Measurements from ENCODE around the gene VOPP1.

DNA sequence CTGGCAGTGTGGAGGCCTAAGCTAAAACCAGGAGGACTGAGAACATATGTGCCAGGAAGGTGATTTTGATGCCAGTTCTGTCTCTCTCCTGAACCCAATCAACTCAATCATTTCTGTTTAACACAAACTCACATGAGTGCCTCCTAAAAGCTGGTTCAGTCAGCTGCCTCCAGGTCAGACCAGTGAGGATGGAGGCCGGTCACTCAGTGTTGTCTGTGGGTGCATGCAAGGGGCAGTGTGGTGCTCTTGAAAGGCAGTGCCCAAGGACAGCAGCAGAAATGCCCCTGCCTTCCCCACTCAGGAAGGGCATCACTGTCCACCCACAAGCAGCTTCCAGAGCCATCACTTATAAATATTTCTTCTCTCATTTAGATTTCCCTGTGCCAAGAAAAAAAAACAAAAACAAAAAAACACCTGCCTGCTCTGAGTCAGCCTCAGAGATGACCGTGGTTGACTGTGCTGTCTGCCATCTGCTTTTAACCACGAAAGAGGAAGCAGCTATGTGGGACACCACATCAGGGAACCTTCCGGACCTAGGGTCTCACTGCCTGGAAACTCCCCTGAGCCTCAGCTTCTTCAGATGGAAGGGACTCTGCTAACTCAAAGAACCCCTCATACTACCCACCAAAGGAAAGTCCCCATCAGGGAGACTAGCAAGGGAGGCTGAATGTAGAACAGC, 39.1 kb downstream of the VOPP1 start:
- TF ChIP-seq, protein P1, sequence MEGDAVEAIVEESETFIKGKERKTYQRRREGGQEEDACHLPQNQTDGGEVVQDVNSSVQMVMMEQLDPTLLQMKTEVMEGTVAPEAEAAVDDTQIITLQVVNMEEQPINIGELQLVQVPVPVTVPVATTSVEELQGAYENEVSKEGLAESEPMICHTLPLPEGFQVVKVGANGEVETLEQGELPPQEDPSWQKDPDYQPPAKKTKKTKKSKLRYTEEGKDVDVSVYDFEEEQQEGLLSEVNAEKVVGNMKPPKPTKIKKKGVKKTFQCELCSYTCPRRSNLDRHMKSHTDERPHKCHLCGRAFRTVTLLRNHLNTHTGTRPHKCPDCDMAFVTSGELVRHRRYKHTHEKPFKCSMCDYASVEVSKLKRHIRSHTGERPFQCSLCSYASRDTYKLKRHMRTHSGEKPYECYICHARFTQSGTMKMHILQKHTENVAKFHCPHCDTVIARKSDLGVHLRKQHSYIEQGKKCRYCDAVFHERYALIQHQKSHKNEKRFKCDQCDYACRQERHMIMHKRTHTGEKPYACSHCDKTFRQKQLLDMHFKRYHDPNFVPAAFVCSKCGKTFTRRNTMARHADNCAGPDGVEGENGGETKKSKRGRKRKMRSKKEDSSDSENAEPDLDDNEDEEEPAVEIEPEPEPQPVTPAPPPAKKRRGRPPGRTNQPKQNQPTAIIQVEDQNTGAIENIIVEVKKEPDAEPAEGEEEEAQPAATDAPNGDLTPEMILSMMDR (IDR thresholded peaks at IDR 0.05) = no peak
- TF ChIP-seq GTF2I (CRISPR knock-in tag; conservative IDR thresholded peaks at IDR 0.05) (no peak), NR2C2 (CRISPR knock-in tag; IDR thresholded peaks at IDR 0.05) (no peak), ZNF219 (CRISPR knock-in tag; IDR thresholded peaks at IDR 0.05; ENCODE audit: borderline replicate concordance) (no peak), ELF4 (CRISPR knock-in tag; IDR thresholded peaks at IDR 0.05; ENCODE audit: low read depth) (no peak)
- TF ChIP-seq, protein P2, sequence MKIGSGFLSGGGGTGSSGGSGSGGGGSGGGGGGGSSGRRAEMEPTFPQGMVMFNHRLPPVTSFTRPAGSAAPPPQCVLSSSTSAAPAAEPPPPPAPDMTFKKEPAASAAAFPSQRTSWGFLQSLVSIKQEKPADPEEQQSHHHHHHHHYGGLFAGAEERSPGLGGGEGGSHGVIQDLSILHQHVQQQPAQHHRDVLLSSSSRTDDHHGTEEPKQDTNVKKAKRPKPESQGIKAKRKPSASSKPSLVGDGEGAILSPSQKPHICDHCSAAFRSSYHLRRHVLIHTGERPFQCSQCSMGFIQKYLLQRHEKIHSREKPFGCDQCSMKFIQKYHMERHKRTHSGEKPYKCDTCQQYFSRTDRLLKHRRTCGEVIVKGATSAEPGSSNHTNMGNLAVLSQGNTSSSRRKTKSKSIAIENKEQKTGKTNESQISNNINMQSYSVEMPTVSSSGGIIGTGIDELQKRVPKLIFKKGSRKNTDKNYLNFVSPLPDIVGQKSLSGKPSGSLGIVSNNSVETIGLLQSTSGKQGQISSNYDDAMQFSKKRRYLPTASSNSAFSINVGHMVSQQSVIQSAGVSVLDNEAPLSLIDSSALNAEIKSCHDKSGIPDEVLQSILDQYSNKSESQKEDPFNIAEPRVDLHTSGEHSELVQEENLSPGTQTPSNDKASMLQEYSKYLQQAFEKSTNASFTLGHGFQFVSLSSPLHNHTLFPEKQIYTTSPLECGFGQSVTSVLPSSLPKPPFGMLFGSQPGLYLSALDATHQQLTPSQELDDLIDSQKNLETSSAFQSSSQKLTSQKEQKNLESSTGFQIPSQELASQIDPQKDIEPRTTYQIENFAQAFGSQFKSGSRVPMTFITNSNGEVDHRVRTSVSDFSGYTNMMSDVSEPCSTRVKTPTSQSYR (CRISPR knock-in tag; IDR thresholded peaks at IDR 0.05) = no peak
- TF ChIP-seq, protein P3, sequence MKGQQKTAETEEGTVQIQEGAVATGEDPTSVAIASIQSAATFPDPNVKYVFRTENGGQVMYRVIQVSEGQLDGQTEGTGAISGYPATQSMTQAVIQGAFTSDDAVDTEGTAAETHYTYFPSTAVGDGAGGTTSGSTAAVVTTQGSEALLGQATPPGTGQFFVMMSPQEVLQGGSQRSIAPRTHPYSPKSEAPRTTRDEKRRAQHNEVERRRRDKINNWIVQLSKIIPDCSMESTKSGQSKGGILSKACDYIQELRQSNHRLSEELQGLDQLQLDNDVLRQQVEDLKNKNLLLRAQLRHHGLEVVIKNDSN (CRISPR knock-in tag; IDR thresholded peaks at IDR 0.05) = no peak

All from WTC11 (cell line).